ENCODE results near the gene S100A16.
"Not testable (repeated sequence)": the region's sequence is repeated elsewhere in the genome, so short reads cannot be mapped to it uniquely, and the experiment has no call there.

The S100A16 gene

DNA sequence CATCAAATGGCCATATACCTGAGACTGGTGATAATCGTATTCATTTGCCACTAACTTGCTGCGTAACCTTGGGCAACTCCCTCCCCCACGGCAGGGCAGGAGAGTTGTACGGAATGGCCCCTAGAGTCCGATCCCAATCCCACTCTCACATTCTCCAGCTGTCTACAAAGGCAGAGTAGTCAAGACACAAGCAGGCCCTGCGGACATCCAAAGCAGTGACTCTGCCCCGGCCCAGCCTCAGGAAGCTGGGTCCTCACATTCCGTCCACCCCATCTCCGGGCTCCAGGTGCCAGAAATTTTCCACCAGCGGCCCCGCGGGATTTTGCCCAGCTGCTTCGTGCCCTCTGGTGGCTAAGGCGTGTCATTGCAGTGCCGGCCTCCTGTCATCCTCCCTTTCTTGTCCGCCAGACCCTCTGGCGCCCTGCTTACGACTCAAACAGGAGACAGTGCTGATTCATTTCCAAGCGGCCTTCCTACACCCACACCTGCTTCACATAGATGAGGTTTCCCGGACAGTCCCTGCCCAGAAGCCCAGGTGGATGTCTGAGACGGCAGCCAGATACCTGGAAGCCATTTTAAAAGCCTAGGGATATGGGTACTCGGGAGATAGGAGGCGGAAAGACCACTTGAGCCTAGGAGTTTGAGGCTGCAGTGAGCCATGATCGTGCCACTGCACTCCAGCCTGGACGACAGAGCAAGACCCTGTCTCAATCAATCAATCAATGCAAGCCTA is 44.4 kb downstream of the S100A16 start:
- TF ChIP-seq JUND (IDR thresholded peaks at IDR 0.05; ENCODE audit: low read depth): no peak
- peak; percentile 79 to 92 for DNase-seq (ENCODE audit: low read depth in 1 of 2, low spot score in 1 of 2)
- in situ Hi-C loops (cut with HindIII; ENCODE audit: low pct_unique_long_range_greater_than_20kb, low sequenced_read_pairs): no loop called here

- no peak for DNase-seq (ENCODE audit: low read depth in 1 of 2, low spot score in 1 of 2)
- in situ Hi-C loops (cut with HindIII; ENCODE audit: low pct_unique_long_range_greater_than_20kb, low sequenced_read_pairs): no loop called here
- no peak for TF ChIP-seq JUND (IDR thresholded peaks at IDR 0.05; ENCODE audit: low read depth)
These were observed 45.1 kb downstream of the S100A16 start for GRCh38 chr1:153567621-153568366.

- DNase-seq (ENCODE audit: low read depth in 1 of 2, low spot score in 1 of 2): peak; percentile 85 to 94
- in situ Hi-C loops (cut with HindIII; ENCODE audit: low pct_unique_long_range_greater_than_20kb, low sequenced_read_pairs): no loop called here
- peak; percentile 98 for TF ChIP-seq JUND (IDR thresholded peaks at IDR 0.05; ENCODE audit: low read depth)
These were observed 46.2 kb downstream of the S100A16 start for GRCh38 chr1:153566414-153567371.

DNA sequence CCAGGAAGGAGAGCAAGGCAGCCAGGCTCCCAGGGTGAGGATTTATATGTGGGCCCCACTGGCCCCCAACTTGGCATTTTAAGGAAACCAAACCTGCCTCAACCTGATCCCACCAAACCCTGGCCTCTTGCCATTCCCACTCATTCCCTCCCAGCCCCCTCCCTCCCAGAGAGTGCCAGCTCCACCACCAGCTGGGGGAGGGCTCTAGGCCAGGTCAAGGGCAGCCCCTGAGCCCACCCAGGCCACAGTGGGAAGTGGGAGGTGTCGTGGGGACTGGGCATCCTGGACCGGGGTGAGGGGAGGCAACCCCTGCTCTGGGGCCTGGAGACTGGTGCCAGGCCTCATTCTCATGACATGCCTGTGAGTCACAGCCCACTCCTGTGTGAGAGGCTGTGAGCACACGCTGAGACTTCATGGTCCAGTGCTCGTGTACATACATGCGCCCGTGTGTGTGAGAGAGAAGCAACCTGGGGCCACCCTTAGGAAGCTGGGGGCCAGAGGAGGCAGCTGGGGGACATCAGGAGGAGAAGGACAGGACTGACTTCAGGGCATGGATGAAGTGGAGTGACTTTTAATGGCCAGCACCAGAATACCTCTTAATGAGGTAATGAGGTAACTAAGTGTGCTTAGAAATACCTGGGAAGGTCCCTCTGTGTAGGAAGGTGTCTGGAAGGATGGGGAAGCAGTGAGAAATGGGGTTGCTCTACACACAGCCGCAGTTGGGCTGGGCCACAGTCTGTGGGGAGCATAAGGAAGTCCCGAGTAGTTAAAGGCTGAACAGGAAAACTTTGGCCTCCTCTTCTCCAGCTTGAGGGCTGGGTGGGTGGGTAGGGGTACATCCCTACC is 47.2 kb downstream of the S100A16 start, which contains the start of gene S100A2:
Gene S100A2, minus strand, starts transcription at position 316 of the 846 bp plus-strand sequence. CDS start 1,967 bp downstream, outside the sequence.
- DNase-seq (ENCODE audit: low read depth in 1 of 2, low spot score in 1 of 2): peak in 1 of 2 experiments; percentile 35
- in situ Hi-C loops (cut with HindIII; ENCODE audit: low pct_unique_long_range_greater_than_20kb, low sequenced_read_pairs): no loop called here

DNA sequence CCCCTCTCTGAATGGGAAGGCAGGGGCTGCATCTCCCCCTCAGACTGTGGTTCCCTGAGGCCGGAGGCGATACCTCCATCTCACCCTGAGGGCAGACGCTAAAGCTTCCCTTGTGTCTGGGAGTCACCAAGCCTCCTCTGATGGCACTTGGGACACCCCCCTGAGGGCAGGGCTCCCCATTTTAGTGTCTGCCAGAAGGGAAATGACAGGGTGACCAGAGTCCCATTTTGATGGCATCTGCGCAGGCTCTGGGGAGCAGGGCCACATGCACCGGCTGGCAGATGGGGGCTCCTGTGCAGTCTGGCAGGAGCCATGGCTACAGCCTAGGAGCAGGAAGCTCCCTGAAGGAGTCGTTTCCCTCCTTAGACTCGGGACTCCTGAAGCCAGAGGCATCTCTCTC is 48.9 kb downstream of the S100A16 start:
- no peak for TF ChIP-seq JUND (IDR thresholded peaks at IDR 0.05; ENCODE audit: low read depth)
- DNase-seq (ENCODE audit: low read depth in 1 of 2, low spot score in 1 of 2): no peak
- in situ Hi-C loops (cut with HindIII; ENCODE audit: low pct_unique_long_range_greater_than_20kb, low sequenced_read_pairs): no loop called here

More for the DNA sequence above, 47.2 kb downstream of the S100A16 start, which contains the start of gene S100A2:
- TF ChIP-seq JUND (IDR thresholded peaks at IDR 0.05; ENCODE audit: low read depth): no peak

DNA sequence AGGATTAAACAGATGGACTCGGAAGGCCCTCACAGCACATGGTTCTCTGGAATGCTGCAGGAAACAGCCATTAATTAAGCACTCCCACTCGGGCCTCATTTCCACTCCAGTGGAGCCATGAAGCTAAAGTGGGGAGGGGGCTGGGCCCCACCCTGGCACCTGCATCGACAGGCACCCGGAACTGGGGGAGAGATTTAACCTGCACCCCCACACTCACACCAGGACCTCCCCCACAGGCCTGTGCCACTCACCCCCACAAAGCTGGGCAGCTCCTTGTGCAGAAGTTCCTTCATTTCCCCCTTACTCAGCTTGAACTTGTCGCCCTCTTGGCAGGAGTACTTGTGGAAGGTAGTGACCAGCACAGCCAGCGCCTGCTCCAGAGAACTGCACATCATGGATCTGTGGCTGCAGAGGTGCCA is 49.4 kb downstream of the S100A16 start:
- TF ChIP-seq JUND (IDR thresholded peaks at IDR 0.05; ENCODE audit: low read depth): no peak
- in situ Hi-C loops (cut with HindIII; ENCODE audit: low pct_unique_long_range_greater_than_20kb, low sequenced_read_pairs): no loop called here
- DNase-seq (ENCODE audit: low read depth in 1 of 2, low spot score in 1 of 2): no peak

DNA sequence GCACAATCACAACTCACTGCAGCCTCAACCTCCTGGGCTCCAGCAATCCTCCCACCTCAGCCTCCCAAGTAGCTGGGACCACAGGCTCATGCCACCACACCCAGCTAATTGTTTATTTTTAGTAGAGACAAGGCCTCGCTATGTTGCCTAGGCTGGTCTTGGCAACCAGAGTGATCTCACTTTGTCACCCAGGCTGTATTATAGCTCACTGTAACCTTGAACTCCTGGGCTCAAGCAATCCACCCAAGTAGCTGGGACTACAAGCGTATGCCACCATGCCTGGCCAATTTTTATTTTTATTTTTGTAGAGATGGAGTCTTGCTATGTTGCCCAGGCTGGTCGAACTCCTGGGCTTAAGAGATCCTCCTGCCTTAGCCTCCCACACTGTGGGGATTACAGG is 50.9 kb downstream of the S100A16 start:
- in situ Hi-C loops (cut with HindIII; ENCODE audit: low pct_unique_long_range_greater_than_20kb, low sequenced_read_pairs); DNase-seq (ENCODE audit: low read depth in 1 of 2, low spot score in 1 of 2): not testable (repeated sequence)

DNA sequence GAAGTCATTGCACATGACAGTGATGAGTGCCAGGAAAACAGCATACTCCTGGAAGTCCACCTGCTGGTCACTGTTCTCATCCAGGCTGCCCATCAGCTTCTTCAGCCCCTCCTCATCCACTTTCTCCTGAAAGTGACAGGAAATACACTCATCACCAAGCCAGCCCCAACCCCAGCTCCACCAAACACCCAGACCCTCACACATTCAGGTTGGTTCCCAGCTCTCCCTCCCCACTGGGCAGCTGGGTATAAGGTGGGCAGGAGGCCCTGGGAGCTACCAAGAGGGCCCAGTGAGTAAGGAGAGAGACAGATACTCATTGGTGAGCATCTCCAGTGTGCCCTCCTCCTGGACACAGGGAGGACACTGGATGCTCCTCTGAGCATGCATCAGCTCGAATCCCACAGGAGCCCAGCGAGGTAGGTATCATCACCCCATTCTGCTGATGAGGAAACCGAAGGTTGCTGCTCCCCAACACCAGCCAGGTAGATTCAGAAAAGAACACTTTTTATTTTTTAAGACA is 51.4 kb downstream of the S100A16 start:
- DNase-seq (ENCODE audit: low read depth in 1 of 2, low spot score in 1 of 2): no peak
- TF ChIP-seq JUND (IDR thresholded peaks at IDR 0.05; ENCODE audit: low read depth): no peak
- in situ Hi-C loops (cut with HindIII; ENCODE audit: low pct_unique_long_range_greater_than_20kb, low sequenced_read_pairs): no loop called here

GRCh38 chr1:153560771-153561465 is 52.0 kb downstream of the S100A16 start:
- no peak for TF ChIP-seq JUND (IDR thresholded peaks at IDR 0.05; ENCODE audit: low read depth)
- in situ Hi-C loops (cut with HindIII; ENCODE audit: low pct_unique_long_range_greater_than_20kb, low sequenced_read_pairs): no loop called here
- DNase-seq (ENCODE audit: low read depth in 1 of 2, low spot score in 1 of 2): no peak

DNA sequence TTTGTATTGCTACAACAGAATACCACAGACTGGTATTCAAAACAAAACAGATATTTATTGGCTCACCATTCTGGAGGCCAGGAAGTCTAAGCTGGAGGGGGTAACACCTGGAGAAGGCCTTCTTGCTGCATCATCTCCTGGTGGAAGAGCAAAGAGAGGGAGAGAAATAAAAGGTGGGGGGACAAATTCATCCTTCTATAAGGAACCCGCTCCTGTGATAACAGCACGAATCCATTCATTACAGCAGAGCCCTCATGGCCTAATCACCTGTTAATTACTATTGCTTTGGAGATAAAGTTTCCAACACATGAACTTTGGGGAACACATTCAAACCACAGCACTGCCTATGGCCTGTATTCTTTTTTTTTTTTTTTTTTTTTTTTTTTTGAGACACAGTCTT is 52.7 kb downstream of the S100A16 start:
- in situ Hi-C loops (cut with HindIII; ENCODE audit: low pct_unique_long_range_greater_than_20kb, low sequenced_read_pairs): no loop called here
- no peak for DNase-seq (ENCODE audit: low read depth in 1 of 2, low spot score in 1 of 2)
- no peak for TF ChIP-seq JUND (IDR thresholded peaks at IDR 0.05; ENCODE audit: low read depth)

DNA sequence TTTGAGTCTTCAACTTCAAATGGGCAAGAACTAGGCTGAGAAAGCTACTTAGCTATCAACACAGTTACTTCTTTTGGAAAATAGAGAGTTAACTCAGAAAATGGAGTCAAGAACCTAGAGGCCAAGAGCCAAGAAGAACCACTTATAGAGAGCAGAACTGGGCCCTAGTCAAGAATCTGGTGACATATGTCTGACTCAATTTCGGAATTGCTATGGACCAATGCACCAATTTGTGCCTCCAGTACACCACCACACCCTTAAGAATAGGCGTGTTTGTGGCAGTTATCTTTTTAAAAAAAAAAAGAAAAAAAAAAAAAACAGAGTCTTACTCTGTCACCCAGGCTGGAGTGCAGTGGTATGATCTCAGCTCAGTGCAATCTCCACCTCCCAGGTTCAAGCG is 55.1 kb downstream of the S100A16 start:
- DNase-seq (ENCODE audit: low read depth in 1 of 2, low spot score in 1 of 2): no peak
- TF ChIP-seq JUND (IDR thresholded peaks at IDR 0.05; ENCODE audit: low read depth): no peak
- in situ Hi-C loops (cut with HindIII; ENCODE audit: low pct_unique_long_range_greater_than_20kb, low sequenced_read_pairs): no loop called here

Measured in T47D (cell line).